ENCODE measurements around the gene NBAS. TPM values are rescaled to one million over a fixed set of nuclear protein-coding genes. Genes with fewer than 3 reads are reported as not detected.
"Not testable (repeated sequence)": the region's sequence is repeated elsewhere in the genome, so short reads cannot be mapped to it uniquely, and the experiment has no call there.

NBAS gene
- total RNA-seq, 1 donor from 2014 or later, result 126 TPM

DNA sequence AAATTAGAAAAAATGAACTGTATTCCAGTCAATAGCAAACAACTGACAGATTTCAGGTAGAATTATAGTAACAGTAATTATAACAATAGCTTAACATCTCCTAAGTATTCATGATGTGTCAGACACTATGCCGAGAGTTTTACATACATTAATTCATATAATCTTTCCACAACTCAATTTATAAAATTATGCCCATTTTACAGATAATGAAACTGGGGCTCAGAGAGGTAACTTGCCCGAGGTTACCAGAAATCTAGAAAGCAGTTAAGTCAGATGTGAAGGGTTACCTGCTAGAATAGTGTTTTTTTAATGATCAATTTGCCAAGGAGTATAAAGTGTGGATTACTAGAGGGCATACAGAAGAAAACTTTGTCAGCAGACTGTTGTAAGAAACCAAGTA lies 12.2 kb downstream of the NBAS start:
- no peak overlapping the region for H3K27ac ChIP-seq (ENCODE audit: low read depth, low read length)
- no peak overlapping the region for H3K9ac ChIP-seq (ENCODE audit: low read depth in 1 of 3, low read length in 3 of 3)
- H3K4me1 ChIP-seq (ENCODE audit: control insufficient read depth in 3 of 3, insufficient read depth in 3 of 3, low read length in 3 of 3), result no peaks in the 10 kb centered on the region
- H3K36me3 ChIP-seq (ENCODE audit: control insufficient read depth in 3 of 3, insufficient read depth in 3 of 3, low read length in 3 of 3), result peaks cover 0 to 31% (median 9%) of the 10 kb centered on the region in 3 donors
- H3K4me3 ChIP-seq (ENCODE audit: low read length in 3 of 3), result no peak overlapping the region
- H3K9me3 ChIP-seq (ENCODE audit: control insufficient read depth in 3 of 3, low read length in 3 of 3), result no peaks in the 10 kb centered on the region
- H3K27me3 ChIP-seq (ENCODE audit: control insufficient read depth in 3 of 3, insufficient read depth in 3 of 3, low read length in 3 of 3), result no peaks in the 10 kb centered on the region

GRCh38 chr2:15547115-15547876 lies 13.8 kb downstream of the NBAS start:
- Histone ChIP-seq H3K27me3 (ENCODE audit: control insufficient read depth in 3 of 3, insufficient read depth in 3 of 3, low read length in 3 of 3) (no peaks in the 10 kb centered on the region), H3K36me3 (ENCODE audit: control insufficient read depth in 3 of 3, insufficient read depth in 3 of 3, low read length in 3 of 3) (peaks cover 0 to 17% (median 3%) of the 10 kb centered on the region in 3 donors), H3K4me1 (ENCODE audit: control insufficient read depth in 3 of 3, insufficient read depth in 3 of 3, low read length in 3 of 3) (no peaks in the 10 kb centered on the region), H3K9me3 (ENCODE audit: control insufficient read depth in 3 of 3, low read length in 3 of 3) (no peaks in the 10 kb centered on the region), H3K9ac (ENCODE audit: low read depth in 1 of 3, low read length in 3 of 3) (no peak overlapping the region), H3K4me3 (ENCODE audit: low read length in 3 of 3) (no peak overlapping the region), H3K27ac (ENCODE audit: low read depth, low read length) (no peak overlapping the region)

DNA sequence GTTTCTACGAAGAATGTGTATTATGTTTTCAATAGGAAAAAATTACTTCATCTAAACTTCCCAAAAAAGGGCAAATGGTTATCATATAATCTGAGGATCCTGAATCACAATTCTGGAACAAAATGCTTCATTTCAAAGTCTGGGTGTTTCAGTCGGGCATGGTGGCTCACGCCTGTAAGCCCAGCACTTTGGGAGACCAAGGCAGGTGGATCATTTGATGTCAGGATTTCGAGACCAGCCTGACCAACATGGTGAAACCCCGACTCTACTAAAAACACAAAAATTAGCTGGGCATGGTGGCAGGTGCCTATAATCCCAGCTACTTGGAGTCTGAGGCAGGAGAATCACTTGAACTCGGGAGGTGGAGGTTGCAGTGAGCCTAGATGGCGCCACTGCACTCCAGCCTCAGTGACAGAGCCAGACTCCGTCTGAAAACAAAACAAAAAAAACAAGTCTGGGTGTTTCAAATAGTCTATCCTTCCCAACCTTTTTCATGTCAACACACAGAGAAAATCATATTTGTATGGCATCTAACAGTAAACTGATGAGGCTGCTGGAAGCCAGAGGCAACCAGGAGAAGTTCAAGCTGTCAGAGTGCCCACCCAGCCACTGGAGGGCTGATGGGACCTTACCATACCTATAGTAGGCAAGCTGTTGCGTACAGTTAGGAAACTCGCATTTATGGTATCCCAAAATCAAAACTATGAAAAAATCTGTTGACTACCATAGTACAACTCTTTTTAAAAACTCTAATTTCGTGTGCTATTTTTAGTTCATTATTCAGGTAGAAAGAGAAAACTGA lies 14.6 kb downstream of the NBAS start:
- peaks cover 0 to 12% (median 0%) of the 10 kb centered on the region in 3 donors for H3K36me3 ChIP-seq (ENCODE audit: control insufficient read depth in 3 of 3, insufficient read depth in 3 of 3, low read length in 3 of 3)
- H3K4me3 ChIP-seq (ENCODE audit: low read length in 3 of 3), result no peak overlapping the region
- H3K27ac ChIP-seq (ENCODE audit: low read depth, low read length), result no peak overlapping the region

GRCh38 chr2:15544227-15544626 lies 16.9 kb downstream of the NBAS start:
- no peak overlapping the region for H3K27ac ChIP-seq (ENCODE audit: low read depth, low read length)

More for the DNA sequence above, 14.6 kb downstream of the NBAS start:
- no peaks in the 10 kb centered on the region for H3K4me1 ChIP-seq (ENCODE audit: control insufficient read depth in 3 of 3, insufficient read depth in 3 of 3, low read length in 3 of 3)
- no peak overlapping the region for H3K9ac ChIP-seq (ENCODE audit: low read depth in 1 of 3, low read length in 3 of 3)
- H3K9me3 ChIP-seq (ENCODE audit: control insufficient read depth in 3 of 3, low read length in 3 of 3), result no peaks in the 10 kb centered on the region
- H3K27me3 ChIP-seq (ENCODE audit: control insufficient read depth in 3 of 3, insufficient read depth in 3 of 3, low read length in 3 of 3), result no peaks in the 10 kb centered on the region

DNA sequence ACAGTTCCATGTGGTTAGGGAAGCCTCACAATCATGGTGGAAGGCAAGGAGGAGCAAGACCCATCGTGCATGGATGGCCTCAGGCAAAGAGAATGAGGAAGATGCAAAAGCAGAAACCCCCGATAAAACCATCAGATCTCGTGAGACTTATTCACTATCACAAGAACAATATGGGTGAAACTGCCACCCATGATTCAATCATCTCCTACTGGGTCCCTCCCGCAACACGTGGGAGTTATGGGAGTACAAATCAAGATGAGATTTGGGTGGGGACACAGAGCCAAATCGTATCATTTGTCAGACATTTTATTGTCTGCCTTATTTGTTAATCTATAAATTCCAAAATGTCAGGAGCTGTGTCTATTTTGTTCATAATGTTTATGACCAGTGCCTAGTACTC lies 17.6 kb downstream of the NBAS start:
- Histone ChIP-seq H3K9ac (ENCODE audit: low read depth in 1 of 3, low read length in 3 of 3) (no peak overlapping the region), H3K27ac (ENCODE audit: low read depth, low read length) (no peak overlapping the region), H3K4me3 (ENCODE audit: low read length in 3 of 3) (no peak overlapping the region), H3K27me3 (ENCODE audit: control insufficient read depth in 3 of 3, insufficient read depth in 3 of 3, low read length in 3 of 3) (no peaks in the 10 kb centered on the region), H3K36me3 (ENCODE audit: control insufficient read depth in 3 of 3, insufficient read depth in 3 of 3, low read length in 3 of 3) (peaks cover 0 to 7% (median 5%) of the 10 kb centered on the region in 3 donors), H3K4me1 (ENCODE audit: control insufficient read depth in 3 of 3, insufficient read depth in 3 of 3, low read length in 3 of 3) (no peaks in the 10 kb centered on the region), H3K9me3 (ENCODE audit: control insufficient read depth in 3 of 3, low read length in 3 of 3) (no peaks in the 10 kb centered on the region)

More at GRCh38 chr2:15544227-15544626, 16.9 kb downstream of the NBAS start:
- Histone ChIP-seq H3K9ac (ENCODE audit: low read depth in 1 of 3, low read length in 3 of 3) (no peak overlapping the region), H3K9me3 (ENCODE audit: control insufficient read depth in 3 of 3, low read length in 3 of 3) (no peaks in the 10 kb centered on the region), H3K4me1 (ENCODE audit: control insufficient read depth in 3 of 3, insufficient read depth in 3 of 3, low read length in 3 of 3) (no peaks in the 10 kb centered on the region), H3K36me3 (ENCODE audit: control insufficient read depth in 3 of 3, insufficient read depth in 3 of 3, low read length in 3 of 3) (peaks cover 0 to 5% (median 0%) of the 10 kb centered on the region in 3 donors), H3K27me3 (ENCODE audit: control insufficient read depth in 3 of 3, insufficient read depth in 3 of 3, low read length in 3 of 3) (no peaks in the 10 kb centered on the region), H3K4me3 (ENCODE audit: low read length in 3 of 3) (no peak overlapping the region)

- no peaks in the 10 kb centered on the region for H3K9me3 ChIP-seq (ENCODE audit: control insufficient read depth in 3 of 3, low read length in 3 of 3)
- H3K27me3 ChIP-seq (ENCODE audit: control insufficient read depth in 3 of 3, insufficient read depth in 3 of 3, low read length in 3 of 3), result no peaks in the 10 kb centered on the region
- H3K27ac ChIP-seq (ENCODE audit: low read depth, low read length), result no peak overlapping the region
- no peaks in the 10 kb centered on the region for H3K4me1 ChIP-seq (ENCODE audit: control insufficient read depth in 3 of 3, insufficient read depth in 3 of 3, low read length in 3 of 3)
- peaks cover 0 to 10% (median 7%) of the 10 kb centered on the region in 3 donors for H3K36me3 ChIP-seq (ENCODE audit: control insufficient read depth in 3 of 3, insufficient read depth in 3 of 3, low read length in 3 of 3)
- H3K9ac ChIP-seq (ENCODE audit: low read depth in 1 of 3, low read length in 3 of 3), result no peak overlapping the region
- H3K4me3 ChIP-seq (ENCODE audit: low read length in 3 of 3), result no peak overlapping the region
These were observed 18.1 kb downstream of the NBAS start for GRCh38 chr2:15543053-15543452.

GRCh38 chr2:15542269-15542668 lies 18.9 kb downstream of the NBAS start:
- not testable (repeated sequence) for H3K4me3 ChIP-seq (ENCODE audit: low read length in 3 of 3); H3K27ac ChIP-seq (ENCODE audit: low read depth, low read length); H3K9ac ChIP-seq (ENCODE audit: low read depth in 1 of 3, low read length in 3 of 3); H3K4me1 ChIP-seq (ENCODE audit: control insufficient read depth in 3 of 3, insufficient read depth in 3 of 3, low read length in 3 of 3); H3K9me3 ChIP-seq (ENCODE audit: control insufficient read depth in 3 of 3, low read length in 3 of 3); H3K27me3 ChIP-seq (ENCODE audit: control insufficient read depth in 3 of 3, insufficient read depth in 3 of 3, low read length in 3 of 3)
- peaks cover 0 to 14% (median 4%) of the 10 kb centered on the region in 3 donors for H3K36me3 ChIP-seq (ENCODE audit: control insufficient read depth in 3 of 3, insufficient read depth in 3 of 3, low read length in 3 of 3)

- not testable (repeated sequence) for H3K27me3 ChIP-seq (ENCODE audit: control insufficient read depth in 3 of 3, insufficient read depth in 3 of 3, low read length in 3 of 3); H3K4me1 ChIP-seq (ENCODE audit: control insufficient read depth in 3 of 3, insufficient read depth in 3 of 3, low read length in 3 of 3); H3K4me3 ChIP-seq (ENCODE audit: low read length in 3 of 3); H3K9me3 ChIP-seq (ENCODE audit: control insufficient read depth in 3 of 3, low read length in 3 of 3); H3K27ac ChIP-seq (ENCODE audit: low read depth, low read length); H3K9ac ChIP-seq (ENCODE audit: low read depth in 1 of 3, low read length in 3 of 3)
- H3K36me3 ChIP-seq (ENCODE audit: control insufficient read depth in 3 of 3, insufficient read depth in 3 of 3, low read length in 3 of 3), result peaks cover 0 to 14% (median 4%) of the 10 kb centered on the region in 3 donors
These were observed 20.6 kb downstream of the NBAS start for GRCh38 chr2:15540523-15540922.

DNA sequence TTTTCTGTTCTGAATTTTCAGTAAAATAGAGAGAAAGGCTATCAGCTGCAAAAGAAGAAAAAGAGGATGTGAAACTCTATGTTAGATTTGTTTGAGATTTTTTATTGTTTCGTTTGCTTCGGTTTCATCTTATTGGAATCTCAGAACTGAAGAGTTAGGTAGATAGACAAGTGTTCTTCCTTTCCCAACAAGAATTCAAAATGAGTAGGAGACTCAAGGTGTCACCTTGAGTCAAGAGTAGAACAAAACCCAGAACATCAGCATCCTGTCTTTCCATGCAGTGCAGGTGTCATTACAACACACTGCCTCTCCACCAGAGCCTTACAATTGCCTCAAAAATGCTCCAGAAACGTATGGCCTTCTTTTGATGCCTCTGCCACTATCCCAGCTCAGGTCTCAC lies 21.1 kb downstream of the NBAS start:
- Histone ChIP-seq H3K9ac (ENCODE audit: low read depth in 1 of 3, low read length in 3 of 3) (no peak overlapping the region), H3K36me3 (ENCODE audit: control insufficient read depth in 3 of 3, insufficient read depth in 3 of 3, low read length in 3 of 3) (peaks cover 0 to 14% (median 4%) of the 10 kb centered on the region in 3 donors), H3K9me3 (ENCODE audit: control insufficient read depth in 3 of 3, low read length in 3 of 3) (no peaks in the 10 kb centered on the region), H3K27ac (ENCODE audit: low read depth, low read length) (no peak overlapping the region), H3K27me3 (ENCODE audit: control insufficient read depth in 3 of 3, insufficient read depth in 3 of 3, low read length in 3 of 3) (no peaks in the 10 kb centered on the region), H3K4me1 (ENCODE audit: control insufficient read depth in 3 of 3, insufficient read depth in 3 of 3, low read length in 3 of 3) (no peaks in the 10 kb centered on the region), H3K4me3 (ENCODE audit: low read length in 3 of 3) (no peak overlapping the region)

GRCh38 chr2:15538792-15539191 lies 22.3 kb downstream of the NBAS start:
- H3K9me3 ChIP-seq (ENCODE audit: control insufficient read depth in 3 of 3, low read length in 3 of 3), result no peaks in the 10 kb centered on the region
- no peaks in the 10 kb centered on the region for H3K4me1 ChIP-seq (ENCODE audit: control insufficient read depth in 3 of 3, insufficient read depth in 3 of 3, low read length in 3 of 3)
- no peak overlapping the region for H3K4me3 ChIP-seq (ENCODE audit: low read length in 3 of 3)
- no peak overlapping the region for H3K27ac ChIP-seq (ENCODE audit: low read depth, low read length)
- no peaks in the 10 kb centered on the region for H3K27me3 ChIP-seq (ENCODE audit: control insufficient read depth in 3 of 3, insufficient read depth in 3 of 3, low read length in 3 of 3)
- peaks cover 0 to 20% (median 8%) of the 10 kb centered on the region in 3 donors for H3K36me3 ChIP-seq (ENCODE audit: control insufficient read depth in 3 of 3, insufficient read depth in 3 of 3, low read length in 3 of 3)
- no peak overlapping the region for H3K9ac ChIP-seq (ENCODE audit: low read depth in 1 of 3, low read length in 3 of 3)

Measured in skeletal muscle tissue (tissue), 4 donors.